TTC549 (cell line): Measurements from ENCODE around the gene FAM151A.
"Not testable (repeated sequence)": the region's sequence is repeated elsewhere in the genome, so short reads cannot be mapped to it uniquely, and the experiment has no call there.

Source experiments
- FAIRE-seq: peaks from 2 replicates; lab custom pipeline; 2012; peaks lifted over from hg19 to GRCh38; lab: Jason Lieb, UNC

The FAM151A gene

DNA sequence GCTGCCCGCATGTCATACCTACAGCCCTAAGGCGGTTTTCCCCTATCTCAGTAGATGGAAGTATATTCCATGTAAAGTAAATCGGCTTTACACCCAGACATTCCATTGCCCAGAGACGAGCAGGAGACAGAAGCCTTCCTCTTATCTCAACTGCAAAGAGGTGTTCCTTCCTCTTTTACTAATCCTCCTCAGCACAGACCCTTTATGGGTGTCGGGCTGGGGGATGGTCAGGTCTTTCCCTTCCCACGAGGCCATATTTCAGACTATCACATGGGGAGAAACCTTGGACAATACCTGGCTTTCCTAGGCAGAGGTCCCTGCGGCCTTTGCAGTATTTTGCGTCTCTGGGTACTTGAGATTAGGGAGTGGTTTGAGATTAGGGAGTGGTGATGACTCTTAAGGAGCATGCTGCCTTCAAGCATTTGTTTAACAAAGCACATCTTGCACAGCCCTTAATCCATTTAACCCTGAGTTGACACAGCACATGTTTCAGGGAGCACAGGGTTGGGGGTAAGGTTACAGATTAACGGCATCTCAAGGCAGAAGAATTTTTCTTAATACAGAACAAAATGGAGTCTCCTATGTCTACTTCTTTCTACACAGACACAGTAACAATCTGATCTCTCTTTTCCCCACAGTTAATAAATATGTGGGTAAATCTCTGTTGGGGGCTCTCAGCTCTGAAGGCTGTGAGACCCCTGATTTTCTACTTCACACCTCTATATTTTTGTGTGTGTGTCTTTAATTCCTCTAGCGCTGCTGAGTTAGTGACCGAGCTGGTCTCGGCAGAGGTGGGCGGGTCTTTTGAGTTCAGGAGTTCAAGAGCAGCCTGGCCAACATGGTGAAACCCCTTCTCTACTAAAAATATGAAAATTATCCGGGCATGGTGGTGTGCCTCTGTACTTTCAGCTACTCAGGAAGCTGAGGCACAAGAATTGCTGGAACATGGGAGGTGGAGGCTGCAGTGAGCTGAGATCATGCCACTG, 13.4 kb upstream of the FAM151A start:
- not testable (repeated sequence) for FAIRE-seq

DNA sequence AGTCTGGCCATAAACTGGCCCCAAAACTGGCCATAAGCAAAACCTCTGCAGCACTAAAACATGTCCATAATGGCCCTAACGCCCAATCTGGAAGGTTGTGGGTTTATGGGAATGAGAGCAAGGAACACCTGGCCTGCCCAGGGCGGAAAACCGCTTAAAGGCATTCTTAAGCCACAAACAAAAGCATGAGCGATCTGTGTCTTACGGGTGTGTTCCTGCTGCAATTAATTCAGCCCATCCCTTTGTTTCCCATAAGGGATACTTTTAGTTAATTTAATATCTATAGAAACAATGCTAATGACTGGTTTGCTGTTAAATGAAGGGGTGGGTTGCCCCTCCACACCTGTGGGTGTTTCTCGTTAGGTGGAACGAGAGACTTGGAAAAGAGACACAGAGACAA, 12.5 kb upstream of the FAM151A start:
- not testable (repeated sequence) for FAIRE-seq

DNA sequence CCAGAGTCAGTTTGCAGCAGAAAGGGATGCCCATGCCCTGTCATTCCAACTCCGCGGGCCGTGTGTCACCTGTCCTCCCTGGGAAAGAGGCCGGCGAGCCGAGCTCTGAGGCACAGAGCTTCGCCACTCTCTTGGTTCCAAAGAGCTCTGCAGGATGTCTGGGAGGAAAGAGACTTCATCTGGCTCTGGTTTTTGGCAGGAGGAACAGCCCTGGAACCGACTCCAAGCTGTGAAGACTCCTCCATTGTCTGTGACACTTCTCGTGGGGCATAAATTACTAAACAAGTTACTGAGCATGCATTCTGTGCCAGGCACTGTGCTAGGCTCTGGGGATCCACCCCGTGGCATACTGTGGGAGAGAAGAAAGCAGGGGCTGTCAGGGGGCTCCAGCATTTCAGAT, 3.9 kb upstream of the FAM151A start:
- no peak for FAIRE-seq

DNA sequence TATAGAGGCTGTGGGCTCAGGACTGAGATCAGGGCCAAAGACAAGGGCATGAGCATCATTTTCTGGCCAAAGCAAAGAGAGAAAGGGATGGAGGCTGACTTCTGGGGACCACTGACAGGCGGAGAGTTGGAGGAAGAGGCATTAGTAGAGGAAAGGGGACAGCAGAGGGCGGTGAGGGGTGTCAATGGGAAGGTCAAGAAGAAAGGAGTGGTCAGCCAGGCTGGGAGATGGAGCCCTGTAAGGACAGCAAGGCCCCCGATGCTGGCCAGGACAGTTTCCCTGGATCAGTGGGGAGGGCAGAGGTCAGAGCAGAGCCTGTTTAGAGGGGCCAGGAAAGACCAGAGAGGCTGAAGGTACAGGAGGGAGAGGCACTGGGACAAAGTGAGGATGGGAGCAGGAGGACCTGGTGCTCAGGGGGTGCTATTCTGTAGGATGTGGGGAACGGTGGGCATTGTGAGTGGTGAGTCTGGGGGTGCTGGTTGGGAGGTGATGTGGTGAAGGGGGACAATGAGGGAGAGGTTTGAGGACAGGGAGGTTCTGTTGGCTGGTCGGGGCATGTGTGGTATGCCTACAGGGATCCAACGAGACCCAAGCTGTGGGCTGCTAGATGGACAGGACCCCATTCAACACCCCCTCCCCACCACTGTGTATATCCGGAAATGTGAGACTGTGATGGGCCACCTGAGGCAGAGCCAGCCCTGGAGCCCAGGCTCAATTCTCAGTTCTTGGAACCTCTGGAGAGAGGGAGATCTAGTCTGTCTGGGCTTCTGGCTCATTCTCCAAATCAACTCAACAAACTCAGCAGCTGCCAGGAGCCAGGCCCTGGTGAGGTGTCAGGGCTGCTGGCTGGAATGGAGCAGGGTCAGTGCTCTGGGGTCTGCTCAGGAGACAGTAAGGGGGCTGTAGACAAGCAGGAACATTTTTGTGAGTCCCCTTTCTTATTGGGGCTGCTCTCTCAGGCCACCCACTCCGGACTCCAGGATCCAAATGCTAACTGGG, 1.4 kb upstream of the FAM151A start:
- no peak for FAIRE-seq

DNA sequence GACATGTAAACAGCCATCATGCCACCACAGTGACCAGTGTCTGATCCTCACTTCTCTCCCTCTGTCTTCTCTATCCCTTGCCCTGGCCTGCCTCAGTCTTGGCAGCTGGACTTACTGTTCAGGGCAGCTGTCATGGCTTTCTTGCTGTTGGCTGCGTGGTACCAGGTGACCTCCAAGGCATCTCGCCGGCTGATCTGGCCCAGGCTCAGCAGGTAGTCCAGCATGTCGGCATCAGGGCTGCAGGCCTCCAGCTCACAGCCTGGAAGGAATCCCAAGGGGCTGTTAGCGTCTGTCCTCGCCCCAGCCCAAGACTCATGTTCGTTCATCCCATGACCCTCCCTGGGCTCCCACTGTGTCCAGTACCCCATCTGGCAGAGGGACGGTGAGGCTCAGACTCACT, 3.6 kb downstream of the FAM151A start:
- no peak for FAIRE-seq

DNA sequence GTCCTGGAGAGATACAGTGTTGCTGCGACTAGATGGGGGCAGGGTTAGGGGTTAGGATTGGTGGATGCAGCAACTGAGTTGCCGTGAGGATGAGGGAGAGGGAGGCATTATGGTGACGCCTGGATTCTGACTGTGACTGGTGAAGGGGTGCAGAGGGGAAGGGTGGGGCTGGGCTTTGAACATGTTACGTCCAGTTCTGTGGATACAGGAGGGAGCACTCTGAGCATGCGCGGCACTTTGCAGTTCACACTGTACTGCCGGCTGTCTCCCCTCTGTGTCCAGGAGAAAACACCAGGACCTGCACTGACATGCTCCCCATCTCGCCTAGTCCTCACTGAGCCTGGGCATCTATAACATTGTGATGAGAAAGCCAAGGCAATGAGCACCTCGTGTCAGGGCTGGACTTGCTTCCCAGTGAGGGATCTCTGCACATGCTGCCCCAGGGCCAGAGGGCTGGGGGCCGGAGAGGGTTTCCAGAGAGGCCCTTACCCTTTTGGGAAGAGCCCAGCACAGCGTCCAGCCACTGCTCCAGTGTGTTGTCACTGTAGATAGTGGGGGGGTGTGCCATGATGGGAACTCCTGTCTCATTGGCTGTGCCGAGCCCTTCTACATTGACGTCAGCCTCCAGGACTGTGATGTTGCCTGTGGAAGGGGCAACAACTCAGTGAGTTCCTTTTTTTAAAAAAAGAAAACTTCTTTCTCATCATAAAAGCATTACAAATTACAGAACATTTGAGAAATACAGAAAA, 7.6 kb downstream of the FAM151A start:
- no peak for FAIRE-seq

DNA sequence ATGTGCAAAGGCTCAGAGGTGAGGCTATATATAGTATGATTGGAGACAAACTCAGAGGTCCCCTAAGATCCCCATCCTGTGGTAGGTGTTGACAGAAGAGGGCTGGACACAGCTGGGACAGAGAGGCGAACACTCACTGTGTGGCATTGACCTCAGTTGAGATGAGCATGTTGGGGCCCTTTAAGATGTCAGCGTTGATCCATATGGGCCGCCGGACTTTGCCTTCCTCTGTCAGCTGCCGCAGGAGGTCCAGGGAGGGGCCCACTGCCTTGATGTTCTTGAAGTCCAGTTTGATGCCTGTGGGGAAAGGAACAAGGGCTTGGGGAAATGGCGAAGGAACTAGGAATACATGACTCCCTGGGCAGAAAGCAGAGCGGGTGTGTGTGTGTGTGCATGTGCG, 8.8 kb downstream of the FAM151A start:
- no peak for FAIRE-seq

DNA sequence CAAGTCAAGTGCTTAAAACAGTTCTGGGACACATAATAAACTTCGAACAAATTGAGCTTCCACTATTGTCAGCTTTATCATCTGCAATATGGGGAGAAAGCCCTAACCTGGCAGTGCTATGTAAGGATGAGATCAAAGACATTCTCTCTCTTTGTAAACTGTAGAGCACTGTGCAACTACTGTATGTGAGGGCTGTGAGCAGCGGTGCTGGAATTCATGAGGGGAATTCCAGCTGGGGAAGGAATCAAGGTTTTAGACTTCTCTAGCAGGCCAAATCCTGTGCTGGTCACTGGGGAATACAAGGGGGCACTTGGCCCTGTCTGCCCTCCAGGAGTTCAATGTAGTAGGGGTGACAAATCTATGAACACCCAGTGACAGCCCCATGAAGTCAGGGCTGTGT, 9.3 kb downstream of the FAM151A start:
- FAIRE-seq = no peak

DNA sequence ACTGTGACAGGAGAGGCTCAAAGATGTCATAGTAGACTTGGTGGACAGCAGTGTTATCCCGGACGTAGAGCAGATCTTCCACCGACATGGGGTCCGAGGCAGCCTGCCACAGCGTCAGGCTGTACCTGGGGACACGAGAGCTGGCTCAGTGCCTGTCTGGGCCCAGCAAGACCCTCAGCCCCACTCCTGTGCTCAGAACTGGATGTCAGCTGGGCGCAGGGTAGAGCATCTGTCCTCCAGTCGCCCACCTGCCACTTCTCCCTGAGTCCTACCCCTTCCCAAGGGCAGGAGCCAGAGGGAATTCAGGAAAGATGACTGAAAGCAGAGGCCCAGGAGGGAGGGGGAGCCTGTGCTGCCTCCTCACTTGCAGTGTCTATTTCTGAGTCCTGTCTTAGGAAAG, 11.7 kb downstream of the FAM151A start:
- FAIRE-seq = no peak

DNA sequence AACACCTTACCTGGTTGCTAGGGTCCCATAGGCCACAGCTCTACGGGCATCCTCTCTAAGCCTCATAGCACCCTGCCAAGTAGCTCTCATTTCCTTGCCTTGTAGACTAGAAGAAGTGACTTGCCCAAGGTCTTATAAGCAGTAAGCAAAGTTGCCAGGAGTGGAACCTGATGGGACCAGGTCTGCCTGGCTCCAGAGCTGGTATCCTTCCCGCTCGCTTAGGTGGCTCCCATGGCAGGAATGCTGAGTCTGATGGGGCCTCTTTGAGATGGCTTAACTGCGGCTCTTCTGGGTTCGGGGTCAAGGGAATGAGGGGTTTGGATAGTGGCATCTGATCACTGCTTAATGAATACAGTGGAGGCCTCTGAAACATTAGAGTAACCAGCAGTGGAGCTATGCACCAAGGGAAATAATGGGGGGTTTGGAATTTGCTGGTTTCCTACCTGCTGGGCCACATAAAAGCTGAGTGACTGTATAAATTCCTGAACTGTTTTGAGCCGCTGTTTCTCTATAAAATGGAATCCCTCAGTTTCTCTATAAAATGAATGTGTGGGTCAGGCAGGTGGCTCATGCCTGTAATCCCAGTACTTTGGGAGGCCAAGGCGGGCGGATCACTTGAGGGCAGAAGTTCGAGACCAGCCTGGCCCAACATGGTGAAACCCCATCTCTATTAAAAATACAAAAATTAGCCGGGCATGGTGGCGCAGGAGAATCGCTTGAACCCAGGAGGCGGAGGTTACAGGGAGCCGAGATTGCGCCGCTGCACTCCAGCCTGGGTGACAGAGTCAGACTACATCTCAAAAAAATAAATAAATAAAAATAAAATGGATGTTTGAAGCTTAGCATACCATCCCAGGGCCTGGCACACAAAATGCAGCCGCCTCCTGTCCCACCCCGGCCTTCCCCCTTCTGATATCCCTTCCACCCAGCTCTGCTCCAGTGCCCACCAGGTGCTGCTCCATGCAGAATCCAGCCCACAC, 12.4 kb downstream of the FAM151A start:
- FAIRE-seq = no peak

DNA sequence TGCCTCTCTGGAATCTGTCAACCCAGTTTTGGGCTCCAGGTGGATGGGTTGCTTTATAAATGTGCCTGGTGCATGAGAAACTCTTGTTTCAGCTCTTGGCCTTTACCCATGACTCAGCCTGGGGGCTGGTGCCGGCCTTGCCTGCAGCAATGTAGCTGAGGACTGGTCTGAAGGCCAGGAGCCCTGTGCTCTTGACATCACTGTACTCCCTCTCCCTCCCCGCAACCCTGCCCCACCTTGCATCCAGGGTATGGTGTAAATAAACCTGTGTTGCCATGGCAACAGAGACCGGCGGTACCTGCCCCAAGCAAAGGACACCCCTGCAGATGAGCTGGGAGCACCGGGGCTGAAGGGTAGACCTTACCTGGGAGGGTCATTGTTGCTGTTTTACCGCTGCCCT, 13.3 kb downstream of the FAM151A start:
- no peak for FAIRE-seq

DNA sequence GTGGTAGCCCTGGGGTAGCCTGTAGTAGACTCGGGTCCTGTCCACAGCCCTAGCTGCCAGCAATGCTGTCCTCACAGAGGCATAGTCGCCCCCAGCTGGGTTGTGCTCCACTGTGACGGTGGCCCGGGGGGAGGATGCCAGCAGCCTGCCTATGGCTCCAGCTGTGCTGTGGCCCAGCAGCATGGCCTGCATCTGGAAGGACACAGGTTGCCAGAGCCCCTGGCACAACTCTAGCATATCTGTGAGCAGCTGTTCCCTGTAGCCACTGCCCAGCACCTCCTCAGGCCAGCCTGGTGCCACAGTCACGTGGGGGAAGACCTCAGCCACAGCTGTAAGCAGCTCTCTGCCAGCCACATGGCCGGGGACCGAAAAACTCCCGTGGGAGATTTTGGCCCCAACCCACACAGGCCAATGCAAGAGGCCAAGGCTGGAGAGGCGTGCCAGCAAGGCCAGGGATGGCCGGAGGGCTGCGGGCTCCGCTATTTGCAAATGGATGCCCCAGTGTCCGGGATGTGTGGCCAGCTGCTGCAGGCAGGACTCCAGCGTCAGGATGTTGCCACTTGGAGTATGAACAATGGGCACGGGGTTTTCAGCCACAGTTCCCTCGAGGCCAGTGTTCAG, 13.9 kb downstream of the FAM151A start:
- FAIRE-seq = no peak

DNA sequence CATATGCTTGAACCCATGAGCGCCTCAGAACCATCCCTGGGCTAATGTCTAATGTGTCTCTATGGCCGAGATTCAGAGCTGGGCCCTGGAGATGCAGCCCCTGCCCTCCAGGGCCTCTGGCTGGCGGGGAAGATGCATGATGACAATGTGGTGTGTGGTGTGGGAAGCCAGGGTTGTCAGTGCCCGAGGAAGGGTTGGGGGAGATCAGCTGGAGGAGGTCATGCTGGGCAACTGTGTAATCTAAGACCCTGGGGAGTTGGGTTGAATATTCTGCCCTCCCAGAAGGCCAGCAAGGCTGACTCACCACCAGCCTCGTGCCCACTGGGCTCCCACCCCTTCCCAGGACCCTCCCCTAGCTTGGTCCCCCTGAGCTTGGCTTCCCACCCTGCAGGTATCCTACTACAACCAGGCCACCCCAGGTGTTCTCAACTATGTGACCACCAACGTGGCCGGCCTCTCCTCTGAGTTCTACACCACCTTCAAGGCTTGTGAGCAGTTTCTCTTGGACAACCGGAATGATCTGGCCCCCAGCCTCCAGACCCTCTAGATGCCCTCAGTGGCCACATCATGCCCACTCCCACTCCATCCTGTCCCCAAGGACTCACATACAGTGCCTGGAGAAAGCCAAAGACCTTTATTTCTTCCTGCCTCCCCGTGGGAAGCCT, 14.6 kb downstream of the FAM151A start:
- FAIRE-seq = no peak

DNA sequence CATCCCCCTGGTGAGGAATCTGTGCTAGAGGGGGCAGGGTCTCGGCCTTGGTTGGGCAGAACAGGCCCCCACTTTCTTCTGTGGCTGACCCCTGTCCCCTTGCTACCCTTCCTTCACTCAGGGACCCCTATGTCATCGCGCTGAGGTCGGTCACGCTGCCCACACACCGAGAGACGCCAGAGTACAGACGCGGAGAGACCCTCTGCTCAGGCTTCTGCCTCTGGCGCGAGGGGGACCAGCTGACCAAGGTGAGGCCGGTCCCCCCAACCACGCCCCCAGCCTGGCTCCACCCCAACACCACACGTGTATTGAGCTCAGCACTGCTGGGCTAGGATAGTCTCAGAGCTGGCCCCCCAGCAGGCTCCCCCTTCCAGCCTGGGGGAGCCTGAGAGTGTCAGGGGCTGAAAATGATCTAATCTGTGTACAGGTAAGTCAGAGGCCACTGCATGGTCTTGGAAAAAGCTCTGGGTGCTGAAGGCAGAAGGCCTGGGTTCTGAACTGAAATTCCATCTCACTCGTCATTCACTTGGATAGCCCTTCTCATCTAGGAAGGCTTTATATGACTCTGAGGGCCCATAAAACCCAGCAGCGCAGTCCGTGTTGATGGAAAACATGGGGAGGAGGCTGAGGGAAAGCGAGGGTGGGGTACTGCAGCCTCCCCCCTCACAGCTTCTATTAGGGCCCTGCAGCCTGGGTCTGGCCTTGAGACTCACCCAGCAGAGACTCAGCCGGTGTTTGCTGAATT, 15.3 kb downstream of the FAM151A start:
- FAIRE-seq = no peak

DNA sequence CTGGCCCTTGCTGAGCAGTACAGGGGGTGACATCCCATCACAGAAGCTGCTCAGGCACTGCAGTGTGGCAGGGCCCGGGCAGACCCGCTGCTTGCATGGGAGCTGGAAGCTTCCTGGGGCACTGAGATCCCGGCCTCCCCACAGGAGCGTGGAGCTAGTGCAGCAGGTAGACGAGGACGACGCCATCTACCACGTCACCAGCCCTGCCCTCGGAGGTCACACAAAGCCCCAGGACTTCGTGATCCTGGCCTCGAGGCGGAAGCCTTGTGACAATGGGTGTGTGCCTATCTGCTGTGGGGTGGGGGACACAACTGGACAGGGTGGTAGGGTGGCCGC, 16.4 kb downstream of the FAM151A start:
- FAIRE-seq = no peak

DNA sequence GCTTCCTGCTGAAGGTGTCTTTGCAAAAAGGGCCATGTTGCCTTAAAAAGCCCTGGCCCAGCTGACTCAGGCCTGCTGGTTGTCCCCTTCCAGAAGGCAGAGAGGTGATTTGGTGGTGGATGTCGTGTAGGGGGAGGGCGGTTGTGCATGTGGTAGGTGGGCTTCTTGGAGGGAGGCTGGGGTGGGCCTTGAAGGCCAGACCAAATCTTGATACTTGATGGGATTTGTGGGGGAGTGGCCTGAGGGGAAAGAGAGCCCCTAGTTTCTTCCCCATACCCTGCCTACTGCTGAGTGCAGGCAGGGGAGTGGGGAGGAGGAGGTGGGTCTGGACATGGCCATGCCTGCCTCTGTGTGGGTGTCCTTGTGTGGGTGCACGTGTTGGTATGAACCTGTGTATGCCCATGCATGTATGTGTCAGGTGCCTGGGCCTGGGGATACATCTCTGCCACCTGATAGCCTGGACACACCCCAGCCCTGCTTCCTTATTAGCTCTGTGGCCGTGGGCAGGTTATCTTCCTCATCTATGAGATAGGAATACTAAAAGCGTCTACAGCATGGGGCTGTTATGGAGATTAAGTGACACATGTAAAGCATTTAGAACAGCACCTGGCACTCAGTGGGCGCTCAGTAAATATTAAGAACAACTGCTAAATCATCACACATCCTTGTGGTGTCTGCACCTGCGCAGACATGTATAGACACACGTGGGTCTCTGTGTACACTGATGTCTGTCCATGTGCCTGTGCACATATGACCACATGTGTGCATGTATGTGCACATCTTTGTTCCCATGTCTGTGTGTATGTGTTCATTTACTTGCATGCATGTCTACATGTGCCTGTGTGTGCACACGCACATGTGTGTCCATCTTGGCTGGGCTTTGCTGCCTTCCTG, 17.0 kb downstream of the FAM151A start:
- FAIRE-seq = no peak

DNA sequence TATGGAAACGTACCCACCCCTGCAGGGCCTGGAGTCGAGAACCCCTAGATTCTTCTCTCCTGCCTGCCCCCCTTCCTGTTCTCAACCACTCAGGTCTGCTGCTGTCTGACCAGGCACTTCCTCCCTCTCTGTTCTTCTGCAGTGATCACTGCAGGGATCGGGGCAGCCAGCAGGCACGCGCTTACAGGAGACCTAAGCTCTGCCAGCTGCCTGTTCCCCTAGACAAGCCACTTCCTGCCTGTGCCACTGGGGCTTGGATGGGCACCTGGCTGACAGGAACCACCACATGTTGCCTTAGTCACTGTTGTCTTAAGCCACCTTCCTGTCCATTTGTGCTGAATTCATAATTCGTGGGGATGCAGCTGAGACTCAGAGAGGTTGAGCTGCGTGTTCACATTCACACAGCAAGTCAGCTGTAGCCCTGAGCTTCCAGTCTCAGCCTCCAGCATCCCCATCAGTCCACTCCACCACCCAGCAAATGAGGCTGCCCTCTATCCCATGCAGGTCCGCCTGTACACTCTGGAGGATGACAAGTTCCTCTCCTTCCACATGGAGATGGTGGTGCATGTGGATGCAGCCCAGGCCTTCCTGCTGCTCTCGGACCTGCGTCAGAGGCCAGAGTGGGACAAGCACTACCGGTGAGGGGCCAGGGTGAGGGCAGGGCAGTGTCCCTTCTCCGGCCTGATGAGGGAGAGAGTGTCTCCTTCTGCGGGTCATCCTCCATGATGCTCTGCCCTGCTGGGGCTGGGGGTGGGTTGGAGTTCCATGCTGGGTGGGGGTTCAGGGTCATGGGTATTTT, 18.6 kb downstream of the FAM151A start:
- no peak for FAIRE-seq
